ENCODE data around the gene CFAP46. TPM values are rescaled to one million over a fixed set of nuclear protein-coding genes. Genes with fewer than 3 reads are reported as not detected.

Gene CFAP46
- total RNA-seq, 1 experiment from 2014 or later = not detected

- intact Hi-C loops (cut with micrococcal nuclease; ENCODE audit: unreplicated experiment) = no loop called here
- Mint-ChIP-seq H3K27me3 (ENCODE audit: unreplicated experiment) (peaks cover 13% of the 10 kb centered on the region), H3K36me3 (ENCODE audit: insufficient read depth, unreplicated experiment) (no peaks in the 10 kb centered on the region), H3K4me3 (ENCODE audit: low read depth, unreplicated experiment) (no peak overlapping the region), H3K9me3 (ENCODE audit: low read depth, unreplicated experiment) (no peaks in the 10 kb centered on the region), H3K27ac (ENCODE audit: unreplicated experiment) (no peak overlapping the region), H3K4me1 (ENCODE audit: low read depth, unreplicated experiment) (no peaks in the 10 kb centered on the region)
- BruUV-seq (replicated peaks) = no TSS peak
- CTCF ChIA-PET = no interaction called here
- DNase-seq = no peak
- TF ChIP-seq CTCF (IDR thresholded peaks at IDR 0.05; ENCODE audit: unreplicated experiment) = no peak
Observed at GRCh38 chr10:132808383-132809231, 133.8 kb downstream of the CFAP46 start.

- H3K36me3 Mint-ChIP-seq (ENCODE audit: insufficient read depth, unreplicated experiment) = no peaks in the 10 kb centered on the region
- H3K27ac Mint-ChIP-seq (ENCODE audit: unreplicated experiment) = no peak overlapping the region
- intact Hi-C loops (cut with micrococcal nuclease; ENCODE audit: unreplicated experiment) = no loop called here
- H3K4me1 Mint-ChIP-seq (ENCODE audit: low read depth, unreplicated experiment) = no peaks in the 10 kb centered on the region
- DNase-seq = no peak
- no peak overlapping the region for H3K4me3 Mint-ChIP-seq (ENCODE audit: low read depth, unreplicated experiment)
- peaks cover 13% of the 10 kb centered on the region for H3K27me3 Mint-ChIP-seq (ENCODE audit: unreplicated experiment)
- no TSS peak for BruUV-seq (replicated peaks)
- CTCF ChIA-PET = no interaction called here
- TF ChIP-seq CTCF (IDR thresholded peaks at IDR 0.05; ENCODE audit: unreplicated experiment) = no peak
- H3K9me3 Mint-ChIP-seq (ENCODE audit: low read depth, unreplicated experiment) = no peaks in the 10 kb centered on the region
Observed at GRCh38 chr10:132807621-132808049, 134.7 kb downstream of the CFAP46 start.

- no peak for TF ChIP-seq CTCF (IDR thresholded peaks at IDR 0.05; ENCODE audit: unreplicated experiment)
- CTCF ChIA-PET = no interaction called here
- Mint-ChIP-seq H3K27ac (ENCODE audit: unreplicated experiment) (no peak overlapping the region), H3K4me1 (ENCODE audit: low read depth, unreplicated experiment) (no peaks in the 10 kb centered on the region), H3K4me3 (ENCODE audit: low read depth, unreplicated experiment) (no peak overlapping the region), H3K36me3 (ENCODE audit: insufficient read depth, unreplicated experiment) (no peaks in the 10 kb centered on the region), H3K9me3 (ENCODE audit: low read depth, unreplicated experiment) (no peaks in the 10 kb centered on the region), H3K27me3 (ENCODE audit: unreplicated experiment) (peaks cover 13% of the 10 kb centered on the region)
- DNase-seq = no peak
- intact Hi-C loops (cut with micrococcal nuclease; ENCODE audit: unreplicated experiment) = no loop called here
- BruUV-seq (replicated peaks) = no TSS peak
Observed at GRCh38 chr10:132806561-132807003, 135.8 kb downstream of the CFAP46 start.

- H3K27ac Mint-ChIP-seq (ENCODE audit: unreplicated experiment) = no peak overlapping the region
- intact Hi-C loops (cut with micrococcal nuclease; ENCODE audit: unreplicated experiment) = no loop called here
- H3K4me1 Mint-ChIP-seq (ENCODE audit: low read depth, unreplicated experiment) = no peaks in the 10 kb centered on the region
- TF ChIP-seq CTCF (IDR thresholded peaks at IDR 0.05; ENCODE audit: unreplicated experiment) = no peak
- H3K4me3 Mint-ChIP-seq (ENCODE audit: low read depth, unreplicated experiment) = no peak overlapping the region
- no TSS peak for BruUV-seq (replicated peaks)
- H3K36me3 Mint-ChIP-seq (ENCODE audit: insufficient read depth, unreplicated experiment) = no peaks in the 10 kb centered on the region
- H3K9me3 Mint-ChIP-seq (ENCODE audit: low read depth, unreplicated experiment) = no peaks in the 10 kb centered on the region
- CTCF ChIA-PET = no interaction called here
- no peak for DNase-seq
- peaks cover 10% of the 10 kb centered on the region for H3K27me3 Mint-ChIP-seq (ENCODE audit: unreplicated experiment)
Observed at GRCh38 chr10:132806110-132806509, 136.3 kb downstream of the CFAP46 start.

Measured in Calu3 (cell line).